ENCODE data around the gene LGALS3.
"Not testable (repeated sequence)": the region's sequence is repeated elsewhere in the genome, so short reads cannot be mapped to it uniquely, and the experiment has no call there.

The LGALS3 gene

GRCh38 chr14:55129086-55129427, at the start of gene LGALS3:
Gene LGALS3 (plus strand): TSS chr14:55129252. CDS start chr14:55137374, 8,122 bp downstream.
- peak; percentile 37 for DNase-seq

- not testable (repeated sequence) for DNase-seq
These were observed 49.1 kb upstream of the LGALS3 start for GRCh38 chr14:55079961-55080360.

DNA sequence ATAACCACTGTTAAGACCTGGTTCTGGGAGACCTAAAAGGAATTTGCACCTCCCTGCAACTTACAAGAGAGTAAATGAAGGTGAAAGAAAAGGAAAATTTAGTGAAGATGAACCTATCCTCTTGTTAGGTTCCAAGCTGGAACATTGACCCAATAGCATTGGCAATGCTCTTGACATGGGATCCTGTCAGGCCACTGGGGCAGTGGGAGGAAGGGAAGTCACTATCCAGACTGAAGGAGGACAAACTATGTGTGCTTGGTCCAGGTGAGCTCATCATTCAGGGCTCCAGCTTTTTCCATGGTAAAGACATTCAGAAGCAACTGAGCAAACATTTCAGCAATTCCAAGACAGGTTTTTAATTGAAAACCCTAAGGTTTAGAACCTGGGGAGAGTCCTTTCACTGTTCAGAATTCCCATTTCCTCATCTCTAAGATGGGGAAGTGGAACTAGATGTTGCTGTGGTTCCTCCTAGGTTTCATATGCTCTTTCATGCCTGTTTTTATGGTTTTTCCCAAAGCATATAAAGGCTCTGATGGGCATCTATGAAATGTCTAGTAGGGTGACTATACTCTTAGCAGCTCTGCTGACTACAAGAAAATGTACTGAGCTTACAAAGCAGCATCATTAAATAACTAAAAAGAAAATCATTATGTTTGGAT, 44.5 kb upstream of the LGALS3 start:
- DNase-seq = no peak

- DNase-seq = no peak
These were observed 43.9 kb upstream of the LGALS3 start for GRCh38 chr14:55085060-55085660.

DNA sequence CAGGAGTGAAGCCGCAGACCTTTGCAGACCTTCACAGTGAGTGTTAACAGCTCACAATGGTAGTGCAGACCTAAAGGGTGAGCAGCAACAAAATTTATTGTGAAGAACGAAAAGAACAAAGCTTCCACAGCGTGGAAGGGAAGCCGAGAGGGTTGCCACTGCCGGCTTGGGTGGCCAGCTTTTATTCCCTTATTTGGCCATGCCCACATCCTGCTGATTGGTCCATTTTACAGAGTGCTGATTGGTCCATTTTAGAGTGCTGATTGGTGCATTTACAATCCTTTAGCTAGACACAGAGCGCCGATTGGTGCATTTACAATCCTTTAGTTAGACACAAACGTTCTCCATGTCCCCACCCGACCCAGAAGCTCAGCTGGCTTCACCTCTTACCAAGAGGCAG, 42.1 kb upstream of the LGALS3 start:
- no peak for DNase-seq

DNA sequence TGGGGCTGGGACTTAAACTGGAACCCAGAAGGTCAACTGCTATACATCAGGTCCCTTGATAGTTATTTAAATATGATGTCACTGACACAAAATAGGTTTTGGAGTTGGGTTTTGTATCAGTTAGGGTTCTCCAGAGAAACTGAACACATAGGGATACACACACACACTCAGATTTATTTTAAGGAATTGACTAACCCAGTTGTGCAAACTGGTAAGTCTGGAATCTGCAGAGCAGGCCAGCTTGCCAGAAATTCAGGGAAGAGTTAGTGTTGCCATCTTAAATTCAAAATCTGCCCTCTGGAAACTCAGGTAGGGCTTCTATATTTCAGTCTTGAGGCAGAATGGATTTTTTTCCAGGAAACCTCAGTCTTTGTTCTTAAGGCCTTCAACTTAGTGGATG, 40.7 kb upstream of the LGALS3 start:
- no peak for DNase-seq

DNA sequence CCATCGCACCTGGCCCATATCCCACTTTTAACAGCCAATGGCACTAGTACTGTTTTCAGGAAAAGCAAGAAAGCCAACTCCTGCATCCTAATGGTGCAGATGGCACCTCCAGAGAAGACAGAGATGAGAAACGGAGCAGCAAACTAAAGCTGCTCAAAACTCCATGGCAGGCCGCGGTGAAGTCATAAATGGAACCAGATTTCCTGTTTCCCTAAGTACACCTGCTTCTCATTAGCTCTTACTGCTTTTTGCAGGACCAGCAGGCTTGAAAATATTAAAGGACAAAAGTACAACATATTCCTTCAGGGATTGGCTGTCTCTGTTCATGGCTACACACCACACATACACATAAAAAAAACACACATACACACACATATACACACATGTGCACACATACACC, 36.7 kb upstream of the LGALS3 start:
- DNase-seq = no peak

- DNase-seq = no peak
These were observed 34.5 kb upstream of the LGALS3 start for GRCh38 chr14:55094292-55095157.

DNA sequence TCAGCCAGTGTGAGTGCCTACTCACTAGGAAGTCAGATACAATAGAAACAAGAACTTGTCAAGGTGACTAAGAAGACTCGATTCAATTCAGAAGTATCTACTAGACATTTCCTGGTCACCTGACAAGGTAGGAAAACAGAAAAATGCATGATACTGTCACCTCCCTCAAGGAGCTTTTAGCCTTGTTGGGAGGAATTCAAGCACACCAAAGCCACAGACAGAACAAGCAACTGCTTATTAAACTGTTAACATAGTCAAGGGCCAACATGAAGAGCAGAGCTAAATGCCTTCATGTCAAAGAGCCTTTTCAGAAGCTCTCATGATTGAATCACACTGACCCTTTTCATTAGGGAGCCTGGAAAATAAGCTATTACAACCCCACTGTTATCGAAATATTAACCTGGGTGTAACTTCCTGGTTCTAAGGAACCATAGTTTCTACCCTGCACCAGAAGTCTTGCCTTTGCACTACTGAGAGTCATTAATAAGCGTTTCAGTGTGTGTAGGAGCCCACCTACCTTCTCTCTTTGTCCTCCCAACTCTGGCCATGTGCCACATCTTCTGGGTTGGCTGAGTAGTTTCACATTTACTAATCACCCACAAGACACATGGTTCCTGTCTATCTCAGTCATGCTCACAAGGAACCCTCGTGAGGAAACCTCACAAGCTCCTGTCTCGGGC, 31.0 kb upstream of the LGALS3 start:
- no peak for DNase-seq

- DNase-seq = no peak
These were observed 30.5 kb upstream of the LGALS3 start for GRCh38 chr14:55098561-55098898.

GRCh38 chr14:55099756-55100155, 29.3 kb upstream of the LGALS3 start:
- no peak for DNase-seq

- no peak for DNase-seq
These were observed 27.4 kb upstream of the LGALS3 start for GRCh38 chr14:55101698-55102097.

GRCh38 chr14:55102141-55102621, 26.9 kb upstream of the LGALS3 start:
- no peak for DNase-seq

- no peak for DNase-seq
These were observed 25.9 kb upstream of the LGALS3 start for GRCh38 chr14:55103005-55103640.

GRCh38 chr14:55103971-55104954, 24.8 kb upstream of the LGALS3 start:
- DNase-seq = no peak

GRCh38 chr14:55105991-55106390, 23.1 kb upstream of the LGALS3 start:
- no peak for DNase-seq

DNA sequence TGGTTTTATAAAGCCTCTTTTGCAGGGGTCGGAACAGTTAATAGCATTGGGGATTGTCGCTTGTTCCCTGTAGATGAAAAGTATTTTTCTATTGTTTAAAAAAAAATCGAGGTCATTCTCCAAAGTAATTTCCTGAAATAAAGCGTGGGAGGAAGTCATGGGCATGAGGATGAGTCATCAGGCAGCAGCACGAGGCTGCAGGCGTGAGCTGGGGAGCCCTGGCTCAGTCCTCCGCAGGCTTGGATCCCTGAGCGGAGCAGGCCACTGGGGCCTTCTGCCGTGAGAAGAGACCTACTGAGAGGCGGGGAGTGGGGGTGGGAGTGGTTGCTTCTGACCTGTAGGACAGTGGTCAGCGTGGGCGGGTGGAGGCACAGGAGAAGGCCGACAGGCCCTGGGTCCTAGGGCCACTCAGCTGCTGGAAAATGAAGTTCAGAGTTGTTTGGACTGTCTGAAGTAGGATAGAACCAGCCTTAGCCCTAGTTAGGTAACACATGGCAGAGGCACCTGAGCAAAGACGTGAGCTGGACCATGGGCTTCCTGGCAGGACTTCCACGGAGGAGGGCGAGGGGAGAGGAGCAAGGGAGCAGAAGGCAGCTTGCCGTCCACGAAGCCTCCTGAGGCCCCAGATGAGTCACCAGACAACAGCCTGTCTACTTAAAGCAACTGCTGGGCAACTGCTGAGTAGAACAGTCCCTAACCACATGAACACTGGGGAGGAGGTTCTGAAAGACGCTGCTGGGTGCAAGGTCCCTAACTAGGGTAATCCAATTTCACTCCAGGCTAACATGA, 21.1 kb upstream of the LGALS3 start:
- no peak for DNase-seq

DNA sequence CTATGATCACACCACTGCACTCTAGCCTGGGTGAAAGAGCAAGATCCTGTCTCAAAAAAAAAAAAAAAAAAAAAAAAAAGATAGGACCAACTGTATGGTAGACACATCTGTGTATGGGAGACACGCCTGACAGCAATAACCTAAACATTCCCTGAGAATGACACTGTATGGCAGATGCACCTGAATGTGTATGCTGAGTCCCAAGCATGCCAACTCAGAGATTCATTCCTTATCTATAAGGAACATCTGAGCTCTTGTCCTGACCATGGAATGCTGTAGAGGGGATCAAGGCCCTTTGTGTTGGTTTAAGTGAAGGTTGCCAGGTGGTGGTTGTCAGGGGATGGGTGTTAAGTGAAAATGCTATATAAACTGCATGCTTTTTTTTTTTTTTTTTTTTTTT, 19.2 kb upstream of the LGALS3 start:
- DNase-seq = no peak

GRCh38 chr14:55111122-55111708, 17.8 kb upstream of the LGALS3 start:
- DNase-seq = no peak

- DNase-seq = no peak
These were observed 14.3 kb upstream of the LGALS3 start for GRCh38 chr14:55114720-55115119.

Data from retina (tissue), 1 donor.